Kidney tubule cell (primary cell): Measurements from ENCODE around the gene ATF1.

Experiments used
- DNase-seq: peaks from one replicate; pipeline ENCODE4 v3.0.0-alpha.2; 2018; ENCODE audit warnings: low spot score

Gene ATF1

DNA sequence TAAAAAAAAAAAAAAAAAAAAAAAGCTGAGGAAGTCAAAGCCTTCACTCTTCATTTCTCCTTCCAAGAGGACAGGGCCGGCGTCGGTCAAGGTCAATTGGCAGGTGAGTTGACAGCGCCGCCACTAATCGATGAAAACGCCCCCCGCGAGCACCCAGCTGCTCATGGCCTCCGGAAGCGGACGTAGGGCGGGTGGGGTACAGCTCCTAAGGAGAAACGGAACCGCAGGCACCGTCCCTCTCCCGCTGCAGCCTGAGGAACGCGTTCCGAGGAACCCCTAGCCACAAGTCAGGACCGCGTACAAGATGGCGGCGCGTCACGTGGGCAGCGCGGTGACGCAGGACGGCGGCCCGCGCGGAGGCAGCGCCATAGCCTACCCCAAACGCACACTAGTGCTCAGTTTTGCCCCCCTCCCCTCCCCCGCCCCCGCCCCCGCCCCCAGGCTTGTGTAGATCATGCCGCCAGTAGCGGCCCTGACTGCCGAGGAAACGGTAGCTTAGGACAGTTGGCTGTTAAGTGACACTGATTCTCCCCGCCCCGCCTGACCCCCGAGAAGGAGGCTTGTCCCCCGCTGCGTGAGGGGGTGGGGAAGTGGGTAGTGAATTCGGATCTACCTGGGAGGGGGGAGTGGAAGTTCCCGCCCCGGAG, at the start of gene ATF1:
ATF1 (plus strand) TSS at position 463 of the 647 bp plus-strand sequence. CDS start 16,045 bp downstream, outside the sequence.
- peak; percentile 94 for DNase-seq

DNA sequence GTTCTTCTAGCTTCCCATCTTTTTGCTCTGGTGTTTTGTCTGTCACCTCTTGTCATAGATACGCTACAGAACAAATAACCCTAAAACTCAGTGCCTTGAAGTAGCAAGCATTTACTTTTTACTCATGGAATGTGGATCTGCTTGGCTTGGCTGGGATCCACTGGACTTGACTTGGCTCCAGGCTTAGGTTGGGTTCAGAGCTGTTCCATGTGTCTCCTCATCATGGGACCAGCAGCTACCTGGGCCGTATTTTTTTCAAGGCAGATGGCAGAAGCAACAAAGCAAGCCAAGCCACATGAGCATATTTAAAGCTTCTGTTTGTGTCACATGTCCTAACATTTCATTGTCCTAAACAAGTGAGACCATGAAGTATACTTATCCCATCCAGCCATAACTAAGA, 48.7 kb upstream of the ATF1 start:
- DNase-seq: no peak

DNA sequence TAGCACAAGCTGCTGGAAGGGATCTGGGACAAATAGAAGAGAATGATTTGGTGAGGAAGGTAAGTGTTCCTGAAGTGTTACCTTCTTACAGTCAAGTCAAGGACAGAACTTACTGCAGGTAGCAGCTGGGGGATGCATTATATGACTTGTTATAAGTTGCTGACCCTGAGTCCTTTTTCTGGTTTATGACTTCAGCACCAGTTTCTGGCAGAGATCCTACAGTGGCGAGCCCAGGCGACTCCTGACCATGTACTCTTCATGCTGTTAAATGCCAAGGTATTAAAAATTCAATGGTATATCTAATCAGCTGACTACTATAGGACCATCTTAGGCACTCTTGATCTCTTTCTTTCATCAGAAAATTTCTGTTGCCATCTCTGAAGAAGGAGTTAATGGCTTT, 45.1 kb upstream of the ATF1 start:
- DNase-seq: no peak

DNA sequence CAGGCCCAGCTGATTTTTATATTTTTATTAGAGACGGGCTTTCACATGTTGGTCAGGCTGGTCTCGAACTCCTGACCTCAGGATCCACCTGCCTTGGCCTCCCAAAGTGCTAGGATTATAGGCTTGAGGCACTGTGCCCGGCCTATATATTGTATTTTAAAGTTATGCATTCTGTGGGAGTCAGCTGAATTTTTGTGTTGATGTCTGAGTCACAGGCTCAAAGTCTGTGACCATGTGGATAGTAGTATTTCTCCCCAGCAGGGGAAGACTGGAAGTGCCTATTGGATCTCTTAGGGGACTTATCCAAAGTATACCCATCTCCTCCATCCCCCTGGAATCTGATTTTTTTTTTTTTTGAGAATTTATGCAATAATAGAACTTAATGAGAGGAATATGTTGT, 43.8 kb upstream of the ATF1 start:
- DNase-seq: no peak

DNA sequence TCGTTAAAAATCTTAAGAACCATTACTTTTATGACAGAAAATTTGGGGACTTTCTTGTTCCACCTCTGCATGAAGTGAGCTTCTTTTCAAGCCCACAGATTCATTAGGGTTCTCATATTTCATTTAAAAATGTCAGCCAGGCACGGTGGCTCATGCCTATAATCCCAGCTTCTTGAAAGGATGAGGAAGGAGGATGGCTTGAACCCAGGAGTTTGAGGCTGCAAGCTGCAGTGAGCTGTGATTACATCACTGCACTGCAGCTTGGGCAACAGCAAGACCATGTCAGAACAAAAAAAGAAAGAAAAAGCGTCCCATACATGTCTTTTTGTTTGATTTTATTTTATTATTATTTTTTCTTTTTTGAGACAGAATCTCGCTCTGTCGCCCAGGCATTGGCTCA, 43.4 kb upstream of the ATF1 start:
- no peak for DNase-seq

DNA sequence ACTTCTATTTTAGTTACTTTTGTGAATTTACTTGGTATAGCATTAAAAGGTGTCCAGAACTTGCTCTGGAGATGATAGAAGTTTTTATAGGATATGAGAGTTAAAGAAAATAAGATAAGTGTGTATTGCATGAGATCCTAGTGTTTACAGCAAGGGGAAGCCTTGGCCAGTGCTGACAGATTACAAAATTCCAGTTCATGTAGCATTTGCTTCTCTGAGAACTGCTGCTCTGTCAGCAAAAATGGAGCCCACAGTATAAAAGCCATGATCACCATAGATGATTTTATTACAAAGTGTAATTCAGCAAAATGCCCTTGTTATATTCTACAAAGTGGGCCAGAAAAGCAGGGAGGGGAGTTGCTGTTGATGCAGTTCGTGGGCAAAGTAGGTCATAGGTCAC, 40.0 kb upstream of the ATF1 start:
- DNase-seq: no peak

DNA sequence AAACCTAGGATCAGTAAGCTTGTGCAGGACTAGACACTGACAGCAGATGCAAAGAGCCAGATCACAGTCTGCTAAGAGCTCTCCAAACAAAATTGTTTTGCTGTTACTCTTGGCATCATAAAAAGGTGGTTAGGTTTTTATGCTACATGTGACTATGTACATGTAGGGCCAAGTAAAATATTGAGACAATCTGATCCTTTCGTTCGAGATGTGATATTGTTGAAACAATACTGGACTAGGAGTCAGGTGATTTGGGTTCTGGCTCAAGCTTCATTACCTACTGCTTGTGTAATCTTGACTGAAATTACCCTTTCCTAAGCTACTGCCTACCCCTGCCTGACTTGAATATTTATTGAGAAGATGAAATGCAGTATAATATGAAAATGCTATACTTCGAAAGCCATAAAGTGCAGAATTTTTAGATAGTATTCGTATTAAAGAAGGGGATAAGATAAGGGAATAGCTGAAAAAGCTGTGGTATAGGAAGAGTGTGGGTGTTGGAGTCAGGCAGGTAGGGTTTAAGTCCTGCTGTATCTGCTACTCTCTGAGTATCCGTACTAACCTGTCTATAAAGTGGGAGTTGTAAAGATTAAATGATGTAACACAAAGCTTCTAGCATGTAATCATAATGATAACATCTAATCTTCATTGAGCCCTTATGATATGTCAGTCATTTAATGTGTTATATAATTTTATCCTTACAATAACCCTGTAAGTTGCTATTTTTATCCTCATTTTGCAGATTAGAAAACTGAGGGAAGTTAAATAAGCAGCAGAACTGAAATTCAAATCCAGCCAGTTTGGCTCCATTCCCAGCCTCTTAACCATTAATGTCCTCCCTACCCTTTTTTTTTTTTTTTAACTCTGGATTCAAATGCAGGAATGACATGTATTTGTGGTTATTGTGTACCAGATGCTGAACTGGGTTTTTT, 38.6 kb upstream of the ATF1 start:
- no peak for DNase-seq

DNA sequence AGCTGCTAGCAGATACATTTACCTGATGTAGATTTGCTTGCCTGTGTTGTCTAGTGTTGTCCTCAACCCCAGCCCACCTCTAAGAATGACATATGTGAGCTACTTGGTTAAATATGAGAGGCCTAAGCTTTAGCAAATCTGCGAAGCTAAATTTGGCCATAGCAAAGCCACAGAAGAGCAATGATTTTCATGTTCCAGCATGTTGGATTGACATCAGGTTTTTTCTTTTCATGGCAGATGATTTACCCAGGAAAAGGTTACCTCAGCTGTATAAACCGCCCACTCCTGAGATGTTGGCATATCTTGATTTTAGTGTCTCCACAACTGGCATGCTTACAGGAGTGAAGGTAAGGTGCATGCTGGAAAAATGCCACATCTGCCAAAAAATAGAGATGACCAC, 36.4 kb upstream of the ATF1 start:
- DNase-seq: no peak

DNA sequence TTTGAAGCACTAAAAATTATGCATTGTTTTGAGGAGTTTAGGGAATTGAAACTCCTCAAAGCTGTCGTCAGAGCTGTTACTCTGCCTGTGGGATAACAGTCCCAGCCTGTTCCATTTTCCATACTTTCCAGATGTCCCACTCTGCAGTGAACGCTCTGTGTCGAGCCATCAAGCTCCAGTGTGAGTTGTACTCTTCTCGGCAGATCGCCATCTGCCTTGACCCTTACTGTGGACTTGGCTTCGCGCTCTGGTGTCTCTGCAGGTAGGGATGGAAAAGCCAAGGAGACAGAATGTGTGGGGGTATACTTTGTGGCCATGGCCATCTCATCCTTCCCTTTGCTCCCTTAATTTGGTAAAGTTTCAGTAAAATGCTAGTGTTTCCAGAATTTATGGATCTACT, 35.5 kb upstream of the ATF1 start:
- DNase-seq: no peak

DNA sequence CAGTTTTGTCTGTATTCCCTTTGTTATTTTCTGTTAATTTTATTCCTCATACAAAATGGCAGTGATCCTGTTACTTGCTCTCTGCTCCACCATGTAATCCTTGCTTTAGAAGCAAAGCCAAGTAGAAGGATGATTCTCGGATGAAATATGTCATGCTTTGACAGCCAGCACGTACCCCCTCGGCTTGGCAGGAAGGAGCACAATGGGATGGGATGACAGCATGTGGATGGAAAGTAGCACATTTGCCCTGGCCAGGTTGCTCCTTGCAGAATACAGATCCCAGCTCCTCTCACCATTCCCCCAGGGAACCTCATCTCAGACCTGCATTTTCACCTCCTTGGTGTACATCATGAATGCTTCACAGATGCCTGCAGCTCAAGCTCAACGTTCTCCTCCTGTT, 35.1 kb upstream of the ATF1 start:
- no peak for DNase-seq

DNA sequence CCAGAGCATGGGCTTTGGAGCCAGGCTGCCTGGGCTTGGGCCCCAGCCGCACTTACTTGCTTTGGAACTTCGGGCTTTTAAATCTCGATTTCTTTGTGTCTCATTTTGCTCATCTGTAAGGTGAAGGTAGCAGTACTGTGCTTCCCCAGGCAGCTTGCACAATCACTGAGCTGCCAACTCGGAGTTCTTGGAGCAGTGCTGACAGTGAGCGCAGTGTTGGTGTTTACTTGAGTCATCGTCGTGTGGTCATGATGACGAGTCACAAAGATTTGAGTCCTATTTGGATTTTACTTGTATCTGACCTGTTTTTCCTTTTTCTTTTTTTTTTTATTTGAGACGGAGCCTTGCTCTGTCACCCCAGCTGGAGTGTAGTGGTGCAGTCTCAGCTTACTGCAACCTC, 31.3 kb upstream of the ATF1 start:
- peak; percentile 43 for DNase-seq

DNA sequence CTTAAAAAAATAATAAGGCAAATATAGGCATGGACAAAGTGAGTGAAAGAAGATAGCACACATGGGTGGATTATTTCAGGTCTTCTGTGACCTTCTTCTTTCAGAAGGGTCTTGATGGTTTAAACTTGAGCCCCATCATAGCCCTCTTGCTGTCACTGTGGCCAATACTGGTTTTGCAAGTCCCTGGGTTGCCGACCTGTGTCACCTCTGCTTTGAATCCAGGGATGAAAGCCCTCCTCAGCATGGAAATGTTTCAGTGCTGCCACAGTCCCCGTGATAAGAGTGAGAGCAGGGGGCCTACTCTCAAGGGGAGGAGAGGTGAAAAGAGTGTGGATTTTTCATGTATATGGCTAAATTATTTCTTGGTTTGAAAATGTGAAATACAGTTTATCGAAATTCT, 30.2 kb upstream of the ATF1 start:
- DNase-seq: no peak

DNA sequence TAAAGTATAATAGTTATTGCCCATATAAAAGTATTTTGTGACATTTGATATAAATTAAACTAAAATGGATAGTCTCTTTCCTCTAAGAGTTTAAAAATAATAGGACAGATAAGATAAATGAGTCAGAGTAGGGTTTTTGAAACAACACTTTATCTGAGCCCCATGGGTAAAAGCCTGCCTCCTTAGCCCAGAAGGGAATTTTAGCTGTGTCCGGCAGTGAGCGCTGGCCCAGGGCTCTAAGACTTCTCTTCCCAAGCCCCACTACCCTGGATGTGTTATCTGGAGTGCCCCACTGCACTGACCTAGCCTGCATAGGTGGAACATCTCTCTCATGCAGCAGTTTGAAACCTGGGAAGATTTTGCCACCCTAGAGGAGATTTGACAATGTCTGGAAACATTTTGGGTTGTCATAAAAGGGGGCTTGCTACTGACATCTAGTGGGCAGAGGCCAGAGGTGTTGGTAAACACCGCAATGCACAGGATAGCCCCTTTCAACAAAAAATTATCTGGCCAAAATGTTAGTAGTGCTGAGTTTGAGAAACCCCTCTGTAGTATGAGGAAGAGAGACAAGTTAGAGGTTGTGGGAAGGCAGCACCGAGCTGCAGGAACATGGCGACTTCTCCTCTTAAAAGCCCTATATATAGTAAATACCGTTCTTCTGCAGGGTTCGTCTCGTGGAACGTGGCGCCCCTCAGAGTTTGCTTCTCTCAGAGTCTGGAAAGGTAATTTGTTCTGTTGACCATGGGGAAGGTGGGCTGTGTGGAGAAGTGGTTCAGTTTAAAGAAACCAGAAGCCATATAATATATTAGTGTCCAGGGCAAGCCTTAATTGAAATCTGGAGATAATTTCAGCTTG, 29.3 kb upstream of the ATF1 start:
- DNase-seq: peak; percentile 33

DNA sequence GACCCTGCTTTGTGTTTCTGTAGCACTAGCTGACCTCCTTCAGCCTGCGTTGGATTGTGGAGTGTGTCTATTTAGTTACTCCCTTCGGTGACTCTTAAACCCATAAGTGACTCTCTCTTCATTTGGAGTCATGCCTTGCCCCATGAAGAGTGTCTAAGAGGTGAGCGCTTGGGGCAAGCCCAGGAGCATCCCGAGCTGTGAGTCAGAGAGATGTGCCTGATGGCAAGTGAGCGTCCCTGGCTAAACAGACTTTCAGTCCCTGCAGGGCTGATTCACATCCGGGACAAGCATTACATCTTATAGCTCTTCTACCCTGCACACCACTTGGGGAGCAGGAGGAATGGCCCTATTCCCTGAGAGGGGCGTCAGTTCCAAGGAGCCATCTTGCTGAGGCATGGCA, 24.3 kb upstream of the ATF1 start:
- peak; percentile 26 for DNase-seq

DNA sequence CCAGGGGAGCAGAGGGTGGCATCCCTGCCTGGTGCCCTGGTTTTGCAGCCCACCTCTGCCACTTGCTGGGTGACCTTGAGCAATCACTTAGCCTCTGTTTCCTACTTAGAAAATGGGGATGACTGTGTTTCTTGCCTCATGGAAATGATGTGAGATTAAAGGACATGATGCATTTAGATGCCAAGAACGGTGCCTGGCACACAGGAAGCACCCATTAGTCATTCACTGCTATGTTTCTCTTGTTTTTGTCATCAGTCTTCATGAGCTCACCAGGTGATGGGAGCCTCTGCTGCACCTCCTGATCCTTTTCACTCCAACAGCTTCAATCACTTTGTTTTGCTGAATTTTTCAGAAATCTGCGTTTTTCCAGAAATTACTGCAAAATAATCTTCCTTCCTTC, 23.6 kb upstream of the ATF1 start:
- peak; percentile 38 for DNase-seq

DNA sequence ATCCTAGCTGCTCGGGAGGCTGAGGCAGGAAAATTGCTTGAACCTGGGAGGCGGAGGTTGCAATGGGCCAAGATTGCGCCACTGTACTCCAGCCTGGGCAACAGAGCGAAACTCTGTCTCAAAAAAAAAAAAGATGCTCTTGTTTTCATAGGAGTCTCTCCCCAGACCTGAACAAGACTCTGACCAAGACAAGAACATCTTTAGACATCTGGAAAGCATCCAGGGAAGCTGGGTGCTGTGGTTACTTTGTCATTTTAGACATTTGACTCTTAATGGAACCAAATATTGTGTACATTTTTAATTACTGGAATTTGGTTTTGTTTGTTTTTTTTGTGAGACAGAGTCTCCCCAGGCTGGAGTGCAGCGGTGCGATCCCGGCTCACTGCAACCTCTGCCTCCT, 21.1 kb upstream of the ATF1 start:
- DNase-seq: no peak

DNA sequence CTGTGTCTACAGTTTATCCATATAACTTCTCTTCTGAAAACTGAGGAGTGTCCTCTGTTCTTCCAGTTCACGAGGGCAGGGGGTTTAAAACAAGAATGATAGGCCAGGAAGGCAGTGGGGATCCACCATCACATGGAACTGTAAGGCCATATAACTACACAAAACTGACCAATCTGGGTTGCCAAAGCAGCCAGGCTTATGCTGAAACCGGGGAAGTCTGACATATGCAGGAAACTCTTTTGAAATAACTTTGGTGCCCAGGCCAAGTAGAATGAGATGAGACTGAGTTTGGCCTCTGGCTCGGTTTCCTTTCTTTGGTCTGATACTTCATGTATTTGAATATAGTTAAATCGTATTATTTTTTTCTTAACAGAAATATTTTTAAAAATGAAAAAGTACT, 18.0 kb upstream of the ATF1 start:
- no peak for DNase-seq

DNA sequence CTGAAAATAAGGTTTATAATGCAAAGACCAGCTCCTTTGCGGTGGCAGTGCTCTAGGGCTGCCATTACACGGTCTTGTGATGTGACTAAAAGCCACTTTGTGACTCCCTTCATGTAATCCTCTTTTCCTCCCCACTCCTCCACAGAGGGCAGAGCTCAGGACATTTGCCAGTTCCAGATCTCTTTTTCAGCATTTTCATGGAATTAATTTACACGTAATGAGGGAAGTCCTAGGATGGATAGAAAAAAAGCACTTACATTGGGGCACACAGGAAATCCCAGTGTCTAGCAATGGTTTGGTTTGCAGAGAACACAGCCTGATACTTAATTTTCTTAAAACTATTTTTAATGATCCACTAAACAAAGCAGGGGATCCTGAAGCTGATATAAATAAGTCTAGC, 17.5 kb upstream of the ATF1 start:
- no peak for DNase-seq

DNA sequence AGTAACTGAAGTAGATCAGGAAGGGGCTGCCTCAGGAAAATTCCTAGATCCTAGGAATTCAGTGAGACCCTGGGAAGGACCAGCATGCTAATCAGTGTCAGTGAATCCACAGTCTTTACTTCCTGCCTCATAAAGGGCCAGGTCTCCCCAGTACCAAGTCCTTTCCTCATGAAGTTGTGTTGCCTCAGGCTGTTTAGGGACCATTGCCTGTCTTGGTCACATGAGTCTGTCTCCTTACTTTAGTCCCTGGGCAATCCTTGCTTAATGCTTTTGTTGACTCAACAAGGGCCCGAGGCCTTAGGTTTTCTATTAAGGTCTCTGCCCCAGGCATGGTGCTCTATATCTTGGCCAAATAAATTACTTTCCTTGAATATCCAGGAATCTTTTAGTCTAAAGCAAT, 16.1 kb upstream of the ATF1 start:
- no peak for DNase-seq

DNA sequence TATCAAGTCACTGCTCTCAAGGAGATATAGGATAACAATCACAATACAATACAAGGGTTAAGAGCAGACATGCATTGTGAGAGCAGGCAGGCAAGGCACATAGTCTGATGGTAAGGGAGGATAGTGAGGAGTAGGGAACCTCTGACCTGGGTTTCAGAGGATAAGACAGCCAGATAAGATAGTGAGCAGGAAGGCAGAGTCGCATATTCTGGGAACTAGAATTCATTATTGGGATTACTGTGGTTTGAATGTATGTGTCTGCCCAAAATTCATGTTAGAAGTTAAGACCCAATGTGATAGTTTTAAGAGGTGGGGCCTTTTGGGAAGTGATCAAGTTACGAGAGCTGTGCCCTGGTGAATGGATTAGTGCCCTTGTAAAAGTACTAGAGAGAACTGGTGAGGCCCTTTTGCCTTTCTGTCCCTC, 14.4 kb upstream of the ATF1 start:
- no peak for DNase-seq

DNA sequence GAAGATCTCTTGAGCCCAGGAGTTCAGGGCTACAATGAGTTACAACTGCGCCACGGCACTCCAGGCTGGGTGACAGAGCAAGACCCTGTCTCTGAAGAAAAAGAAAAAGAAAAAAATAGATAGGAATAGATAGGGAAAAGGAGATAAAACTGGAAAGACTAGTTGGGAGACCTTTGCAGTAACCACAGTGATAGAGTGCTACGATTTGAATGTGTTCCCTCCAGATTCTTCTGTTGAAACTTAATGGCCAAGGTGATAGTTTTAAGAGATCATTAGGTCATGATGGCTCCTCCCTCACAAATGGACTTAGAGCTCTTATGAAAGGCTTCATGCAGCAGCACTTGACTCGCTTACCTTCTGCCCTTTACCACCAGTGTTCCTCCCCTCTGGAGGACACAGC, 13.5 kb upstream of the ATF1 start:
- no peak for DNase-seq

DNA sequence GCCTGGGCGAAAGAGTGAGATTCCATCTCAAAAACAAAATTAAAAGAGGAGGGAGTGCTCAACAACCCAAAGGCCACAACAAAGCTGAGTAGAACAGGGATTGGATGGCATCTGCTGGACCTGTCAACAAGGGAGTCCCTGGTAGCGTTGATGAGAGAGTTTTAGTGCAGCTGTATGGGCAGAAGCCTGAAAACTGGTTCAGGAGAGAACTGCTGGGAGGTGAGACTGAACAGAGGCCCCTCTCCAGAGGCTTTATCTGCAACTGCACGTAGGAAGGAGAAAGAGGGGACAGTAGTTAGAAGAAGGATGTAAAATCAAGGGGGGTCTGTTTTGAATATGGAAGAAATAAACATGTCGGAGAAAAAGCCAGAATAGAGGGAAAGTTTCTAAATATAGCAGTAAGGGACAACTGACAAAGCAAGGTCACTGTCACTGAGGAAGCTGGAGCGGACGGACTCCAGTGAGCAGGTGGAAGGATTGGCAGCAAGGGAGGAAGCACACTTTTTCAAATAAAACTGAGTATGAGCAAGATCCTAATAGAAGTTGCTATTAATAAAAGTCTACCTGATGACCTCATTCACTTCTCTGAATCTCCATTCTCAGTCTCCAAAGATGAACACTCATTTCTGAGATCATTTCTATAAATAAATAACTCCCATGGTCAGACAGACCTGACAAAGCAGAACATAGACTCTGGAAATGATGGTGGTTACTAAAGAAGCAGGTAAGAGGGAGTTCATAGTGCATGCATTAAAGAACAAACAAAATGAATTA, 11.8 kb upstream of the ATF1 start:
- DNase-seq: peak; percentile 92
